DOHH2 (cell line): ENCODE data around the gene L3MBTL3.

Experiments used
- H3F3A ChIP-seq: fragments of 200-600 bp; sonication (generic), shearing (Covaris generic); 2 replicates; pipeline ENCODE4 v1.6.0; 2016; ENCODE audit warnings: antibody characterized with exemption, mild to moderate bottlenecking; ENCODE audit not compliant: control insufficient read depth, insufficient read depth
- H3K27ac ChIP-seq: fragments of 200-600 bp; sonication (generic); 2 replicates; pipeline ENCODE4 v1.5.1; 2014; ENCODE audit warnings: low read depth, mild to moderate bottlenecking, low read length, moderate library complexity
- H3K27me3 ChIP-seq: fragments of 200-600 bp; sonication (generic); 2 replicates; pipeline ENCODE4 v1.6.1; 2014; ENCODE audit warnings: mild to moderate bottlenecking, low read length, mixed read lengths; ENCODE audit not compliant: control insufficient read depth
- H3K36me3 ChIP-seq: fragments of 200-600 bp; sonication (generic); 2 replicates; pipeline ENCODE4 v1.6.1; 2014; ENCODE audit warnings: mild to moderate bottlenecking, low read length, moderate library complexity, mixed read lengths; ENCODE audit not compliant: control insufficient read depth
- H3K4me1 ChIP-seq: fragments of 200-600 bp; sonication (generic); 2 replicates; pipeline ENCODE4 v1.6.1; 2014; ENCODE audit warnings: mild to moderate bottlenecking, low read length, mixed read lengths; ENCODE audit not compliant: control insufficient read depth
- H3K4me2 ChIP-seq: fragments of 200-600 bp; sonication (generic); 2 replicates; pipeline ENCODE4 v1.6.0; 2014; ENCODE audit warnings: mild to moderate bottlenecking, low read length, moderate library complexity
- H3K4me3 ChIP-seq: fragments of 200-600 bp; sonication (generic); 2 replicates; pipeline ENCODE4 v1.5.1; 2014; ENCODE audit warnings: mild to moderate bottlenecking, low read length, mixed read lengths
- H3K79me2 ChIP-seq: fragments of 200-600 bp; sonication (generic); 2 replicates; pipeline ENCODE4 v1.6.1; 2014; ENCODE audit warnings: mild to moderate bottlenecking, low read length, mixed read lengths; ENCODE audit not compliant: control insufficient read depth
- H3K9me2 ChIP-seq: fragments of 200-600 bp; sonication (generic); replicated peaks from 2 replicates; pipeline ENCODE4 v1.6.1; 2014; ENCODE audit warnings: mild to moderate bottlenecking, low read length, mixed read lengths; ENCODE audit not compliant: control insufficient read depth
- H3K9me3 ChIP-seq: fragments of 200-600 bp; sonication (generic); 2 replicates; pipeline ENCODE4 v1.6.1; 2014; ENCODE audit warnings: antibody characterized with exemption, low read length, mixed read lengths; ENCODE audit not compliant: control insufficient read depth, insufficient read depth
- H4K20me1 ChIP-seq: fragments of 200-600 bp; sonication (generic); 2 replicates; pipeline ENCODE4 v1.6.0; 2014; ENCODE audit warnings: low read depth, mild to moderate bottlenecking, antibody characterized with exemption, low read length, moderate library complexity; ENCODE audit not compliant: control insufficient read depth, insufficient read depth
- CTCF ChIP-seq: fragments of 200-600 bp; sonication (generic); IDR thresholded peaks from one replicate; pipeline ENCODE4 v1.5.1; 2014; ENCODE audit warnings: antibody characterized with exemption, mild to moderate bottlenecking, low read depth, low read length; ENCODE audit not compliant: poor library complexity, severe bottlenecking
- EZH2phosphoT487 ChIP-seq: fragments of 200-600 bp; sonication (generic); IDR thresholded peaks from 2 replicates; pipeline ENCODE4 v1.6.1; 2017; ENCODE audit warnings: borderline replicate concordance, mild to moderate bottlenecking, antibody characterized with exemption, low read length, moderate library complexity, mixed read lengths

L3MBTL3 gene

DNA sequence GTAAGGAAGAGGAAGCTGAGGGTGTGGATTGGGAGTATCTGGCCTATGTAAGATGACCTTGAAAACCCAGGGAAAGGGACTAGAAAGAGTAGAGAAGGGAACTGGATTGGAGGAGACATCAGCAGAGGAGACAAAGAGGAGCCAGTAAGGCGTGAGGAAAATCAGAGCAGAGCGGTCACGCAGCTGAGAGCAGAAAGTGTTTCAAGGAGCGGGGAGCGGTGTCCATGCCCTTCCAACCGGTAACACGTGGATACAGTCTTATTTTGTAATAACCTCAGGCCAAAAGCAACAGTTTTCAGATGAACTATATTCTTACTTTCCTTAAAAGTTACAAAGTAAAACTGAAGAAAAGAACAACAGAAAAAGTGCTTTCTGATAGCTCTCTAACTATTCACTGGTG, 36.3 kb downstream of the L3MBTL3 start:
- no peaks in the 10 kb centered on the region for H3K9me2 ChIP-seq
- no peak overlapping the region for H3K4me2 ChIP-seq
- H3K79me2 ChIP-seq = no peaks in the 10 kb centered on the region
- no peak overlapping the region for H3K27ac ChIP-seq
- H3K4me3 ChIP-seq = no peak overlapping the region
- no peaks in the 10 kb centered on the region for H3F3A ChIP-seq
- no peaks in the 10 kb centered on the region for H3K4me1 ChIP-seq
- H4K20me1 ChIP-seq = no peaks in the 10 kb centered on the region
- TF ChIP-seq EZH2phosphoT487 (no peak), CTCF (no peak)
- H3K36me3 ChIP-seq = peaks cover 12% of the 10 kb centered on the region; the same call in 1 of the 2 replicates
- no peaks in the 10 kb centered on the region for H3K27me3 ChIP-seq
- H3K9me3 ChIP-seq = no peaks in the 10 kb centered on the region

- Histone ChIP-seq H3K79me2 (no peaks in the 10 kb centered on the region), H4K20me1 (no peaks in the 10 kb centered on the region), H3K9me3 (no peaks in the 10 kb centered on the region), H3F3A (no peaks in the 10 kb centered on the region), H3K4me1 (no peaks in the 10 kb centered on the region), H3K36me3 (peaks cover 12% of the 10 kb centered on the region; the same call in 1 of the 2 replicates), H3K27ac (no peak overlapping the region), H3K27me3 (no peaks in the 10 kb centered on the region), H3K4me2 (no peak overlapping the region), H3K4me3 (no peak overlapping the region), H3K9me2 (no peaks in the 10 kb centered on the region)
- TF ChIP-seq CTCF (no peak), EZH2phosphoT487 (no peak)
Observed at GRCh38 chr6:130055271-130055670, 36.9 kb downstream of the L3MBTL3 start.

- Histone ChIP-seq H3K79me2 (no peaks in the 10 kb centered on the region), H3K36me3 (0 out of 2 replicates have a peak, but pooled peaks cover 5% of the 10 kb centered on the region), H3K27ac (no peak overlapping the region), H3K9me2 (no peaks in the 10 kb centered on the region), H3K4me3 (no peak overlapping the region), H4K20me1 (no peaks in the 10 kb centered on the region), H3K4me2 (no peak overlapping the region), H3F3A (no peaks in the 10 kb centered on the region), H3K9me3 (no peaks in the 10 kb centered on the region), H3K27me3 (no peaks in the 10 kb centered on the region), H3K4me1 (no peaks in the 10 kb centered on the region)
- TF ChIP-seq EZH2phosphoT487 = no peak
- no peak for TF ChIP-seq CTCF
Observed at GRCh38 chr6:130057495-130057894, 39.1 kb downstream of the L3MBTL3 start.
